PC-3 (cell line): ENCODE data around the gene CAVIN1.

Experiments
- CTCF ChIP-seq: fragments of 300-600 bp; sonication (generic); conservative IDR thresholded peaks from 2 replicates; pipeline ENCODE4 v1.5.1; 2017; ENCODE audit warnings: antibody characterized with exemption, low read depth, mild to moderate bottlenecking, low read length
- EZH2phosphoT487 ChIP-seq: fragments of 300-600 bp; sonication (generic); IDR thresholded peaks from 2 replicates; pipeline ENCODE4 v1.6.1; 2018; ENCODE audit warnings: mild to moderate bottlenecking, antibody characterized with exemption, low read length, borderline replicate concordance

GRCh38 chr17:42408061-42408460 is 15.0 kb downstream of the CAVIN1 start:
- TF ChIP-seq CTCF, result no peak
- no peak for TF ChIP-seq EZH2phosphoT487
